Measurements from ENCODE around the gene STK32B.

DNA sequence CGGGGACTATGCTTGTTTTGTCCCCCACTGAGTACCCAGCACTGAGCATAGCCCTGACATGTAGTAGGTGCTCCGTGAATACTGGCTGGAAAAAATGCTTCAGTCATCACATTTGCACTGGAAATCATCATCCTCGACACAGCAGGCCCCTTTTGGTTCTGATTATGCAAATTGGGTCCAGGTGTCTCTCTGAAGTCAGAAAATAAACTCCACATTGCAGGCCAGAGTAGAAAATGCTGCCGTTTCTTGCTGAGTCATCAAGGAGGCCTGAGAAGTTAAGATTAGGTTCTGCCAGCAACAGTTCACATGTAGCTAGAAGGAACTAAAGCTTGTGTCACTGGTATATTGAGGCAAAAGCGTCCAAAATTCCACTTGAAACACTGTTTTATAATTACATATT, 15.0 kb upstream of the STK32B start:
- TF ChIP-seq, protein P1, sequence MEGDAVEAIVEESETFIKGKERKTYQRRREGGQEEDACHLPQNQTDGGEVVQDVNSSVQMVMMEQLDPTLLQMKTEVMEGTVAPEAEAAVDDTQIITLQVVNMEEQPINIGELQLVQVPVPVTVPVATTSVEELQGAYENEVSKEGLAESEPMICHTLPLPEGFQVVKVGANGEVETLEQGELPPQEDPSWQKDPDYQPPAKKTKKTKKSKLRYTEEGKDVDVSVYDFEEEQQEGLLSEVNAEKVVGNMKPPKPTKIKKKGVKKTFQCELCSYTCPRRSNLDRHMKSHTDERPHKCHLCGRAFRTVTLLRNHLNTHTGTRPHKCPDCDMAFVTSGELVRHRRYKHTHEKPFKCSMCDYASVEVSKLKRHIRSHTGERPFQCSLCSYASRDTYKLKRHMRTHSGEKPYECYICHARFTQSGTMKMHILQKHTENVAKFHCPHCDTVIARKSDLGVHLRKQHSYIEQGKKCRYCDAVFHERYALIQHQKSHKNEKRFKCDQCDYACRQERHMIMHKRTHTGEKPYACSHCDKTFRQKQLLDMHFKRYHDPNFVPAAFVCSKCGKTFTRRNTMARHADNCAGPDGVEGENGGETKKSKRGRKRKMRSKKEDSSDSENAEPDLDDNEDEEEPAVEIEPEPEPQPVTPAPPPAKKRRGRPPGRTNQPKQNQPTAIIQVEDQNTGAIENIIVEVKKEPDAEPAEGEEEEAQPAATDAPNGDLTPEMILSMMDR (conservative IDR thresholded peaks at IDR 0.05; ENCODE audit: low read length), result no peak
- no peak for TF ChIP-seq EZH2phosphoT487 (IDR thresholded peaks at IDR 0.05; ENCODE audit: borderline replicate concordance, low read depth, low read length)
